HG03103 (cell line): ENCODE measurements around the gene GARNL3.

Source experiments
- ATAC-seq: cut with Tn5 transposase; IDR thresholded peaks from one replicate; pipeline ENCODE4 v1.9.1; 2021; ENCODE audit warnings: low read depth; ENCODE audit not compliant: unreplicated experiment

GARNL3 gene

DNA sequence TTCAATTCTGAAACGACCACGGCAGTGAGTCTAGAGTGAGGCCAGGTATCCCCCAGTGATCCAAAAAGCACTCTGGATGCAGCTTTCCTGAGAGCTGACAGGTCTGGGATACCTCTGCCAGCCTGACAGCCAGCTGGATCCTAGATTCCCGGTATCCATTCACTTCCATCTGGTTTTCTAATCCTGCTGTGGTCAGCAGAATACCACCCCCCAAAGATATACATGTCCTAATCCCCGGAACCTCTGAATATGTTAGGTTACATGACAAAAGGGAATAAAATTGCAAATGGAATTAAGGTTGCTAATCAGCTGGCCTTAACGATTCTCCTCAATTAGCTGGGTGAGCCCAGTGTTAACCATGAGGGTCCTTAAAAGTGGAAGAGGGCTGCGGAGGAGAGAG lies 158.2 kb downstream of the GARNL3 start:
- no peak for ATAC-seq

- no peak for ATAC-seq
These were observed 158.9 kb downstream of the GARNL3 start for GRCh38 chr9:127423476-127423933.

DNA sequence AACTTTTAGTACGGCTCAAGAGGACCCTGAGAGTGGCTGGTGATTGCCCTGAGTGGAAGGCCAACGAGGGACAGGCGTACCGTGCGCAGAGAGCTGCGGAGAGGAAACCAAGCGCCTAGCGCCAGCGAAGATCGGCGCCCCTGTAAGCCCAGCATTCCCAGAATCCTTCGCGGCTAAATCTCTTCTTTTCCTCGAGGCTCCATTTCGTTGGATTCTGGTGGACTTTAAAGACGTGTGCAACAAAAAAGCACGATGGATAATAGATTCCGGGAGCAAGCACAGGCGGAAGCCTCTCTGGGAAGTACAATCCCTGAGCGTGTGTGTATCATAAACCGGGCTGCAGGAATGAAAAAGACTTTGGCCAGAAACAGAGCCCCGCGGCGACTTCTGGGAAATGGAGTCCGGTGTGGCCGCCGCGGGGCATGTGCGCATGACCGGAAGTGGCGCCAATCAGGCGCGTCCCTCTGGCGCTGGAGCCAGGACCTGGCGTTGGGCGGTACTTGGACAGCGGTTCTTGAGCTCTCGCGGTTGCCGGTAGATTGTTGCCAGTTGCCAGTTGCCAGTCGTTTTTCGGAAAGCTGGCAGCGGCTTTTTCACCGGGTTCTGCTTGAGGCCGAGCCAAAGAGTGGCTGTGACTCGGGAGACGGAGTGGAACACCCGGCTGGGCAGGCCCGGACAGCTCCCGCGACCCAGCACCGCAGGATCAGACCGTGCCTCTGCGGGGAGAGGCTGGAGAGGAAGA lies 159.5 kb downstream of the GARNL3 start, which contains the start of gene ZNF79:
Gene ZNF79, plus strand, starts transcription at position 449 of the 742 bp plus-strand sequence. CDS start 406 bp downstream, outside the sequence.
- peak; percentile 82 for ATAC-seq

- ATAC-seq = no peak
These were observed 160.1 kb downstream of the GARNL3 start for GRCh38 chr9:127424676-127424999.

- ATAC-seq = no peak
These were observed 162.2 kb downstream of the GARNL3 start for GRCh38 chr9:127426756-127427155.

DNA sequence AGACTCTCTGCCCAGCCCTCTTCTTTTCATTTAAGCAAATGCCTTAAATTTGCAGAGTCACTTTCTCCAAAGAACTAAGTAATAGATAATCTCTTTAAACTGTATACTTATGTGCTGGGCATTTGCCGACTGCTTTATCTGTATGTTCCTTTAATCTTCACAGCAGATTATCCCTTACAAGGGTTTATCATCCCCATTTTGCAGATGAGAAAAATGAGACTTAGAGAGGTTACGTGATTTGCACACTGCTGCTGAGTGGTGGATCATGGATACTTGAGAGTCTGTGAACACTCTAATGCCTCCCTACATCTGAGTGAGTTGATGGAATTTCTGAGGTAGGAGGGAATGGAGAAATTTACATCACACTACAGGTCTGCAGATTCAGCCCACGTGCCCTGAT lies 163.8 kb downstream of the GARNL3 start:
- ATAC-seq = no peak

- ATAC-seq = no peak
These were observed 165.8 kb downstream of the GARNL3 start for GRCh38 chr9:127430415-127430814.

DNA sequence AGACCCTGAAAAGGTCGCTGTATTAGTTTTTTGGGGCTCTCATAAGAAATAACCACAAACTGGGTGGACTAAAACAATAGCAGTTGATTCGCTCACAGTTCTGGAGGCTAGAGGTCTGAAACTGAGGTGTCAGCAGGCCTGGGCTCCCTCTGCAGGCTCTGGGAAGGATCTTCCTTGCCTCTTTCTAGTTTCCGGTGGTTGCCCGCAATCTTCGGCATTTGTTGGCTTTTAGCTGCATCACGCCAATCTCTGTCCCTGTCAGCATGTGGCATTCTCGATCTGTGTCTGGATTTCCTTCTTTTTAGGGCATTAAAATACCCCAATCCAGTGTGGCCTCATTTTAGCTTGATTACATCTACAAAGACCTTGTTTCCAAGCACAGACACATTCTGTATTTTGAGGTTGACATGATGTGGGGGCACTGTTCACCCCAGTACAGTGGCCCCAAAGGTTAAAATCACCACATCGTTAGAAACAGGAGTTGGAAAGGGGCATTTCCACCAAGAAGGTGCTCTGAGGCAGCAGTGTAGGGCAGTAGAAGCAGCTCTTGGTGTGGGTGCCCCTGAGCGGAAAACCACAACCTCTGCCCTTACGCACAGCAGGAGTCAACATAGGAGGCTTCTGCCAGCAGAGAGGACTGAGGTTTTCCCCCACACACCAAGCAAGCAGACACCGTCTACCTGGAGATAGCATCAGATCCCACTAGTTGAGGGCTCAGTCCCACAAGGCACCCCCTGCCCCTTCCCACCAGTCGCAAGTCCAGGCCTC lies 173.1 kb downstream of the GARNL3 start:
- ATAC-seq = no peak

GRCh38 chr9:127438394-127438793 lies 173.8 kb downstream of the GARNL3 start:
- ATAC-seq = no peak
